Osteoblast (primary cell): ENCODE measurements around the gene PDE1C. TPM values are rescaled to one million over a fixed set of nuclear protein-coding genes. Genes with fewer than 3 reads are reported as not detected.

ENCODE experiments used
- DNase-seq: peaks from one replicate; pipeline ENCODE4 v3.0.0; 2011; ENCODE audit warnings: low spot score, mixed read lengths; ENCODE audit not compliant: insufficient read length; ENCODE audit errors: missing footprints
- H2AFZ ChIP-seq: 2 replicates; pipeline ENCODE4 v1.6.0; 2011; ENCODE audit warnings: mild to moderate bottlenecking, low read length
- H3K27ac ChIP-seq: 2 replicates; pipeline ENCODE4 v1.5.1; 2011; ENCODE audit warnings: mild to moderate bottlenecking, low read depth, low read length, moderate library complexity
- H3K27me3 ChIP-seq: 2 replicates; pipeline ENCODE4 v1.6.0; 2012; ENCODE audit warnings: mild to moderate bottlenecking, control low read depth, inconsistent platforms, low read length, moderate library complexity; ENCODE audit not compliant: insufficient read depth
- H3K36me3 ChIP-seq: 2 replicates; pipeline ENCODE4 v1.5.1; 2011; ENCODE audit warnings: mild to moderate bottlenecking, low read length, control low read depth, moderate library complexity; ENCODE audit not compliant: insufficient read depth
- H3K4me1 ChIP-seq: 2 replicates; pipeline ENCODE4 v1.5.1; 2011; ENCODE audit warnings: mild to moderate bottlenecking, low read length, control low read depth, moderate library complexity; ENCODE audit not compliant: insufficient read depth
- H3K4me2 ChIP-seq: 2 replicates; pipeline ENCODE4 v1.6.0; 2011; ENCODE audit warnings: mild to moderate bottlenecking, low read length; ENCODE audit not compliant: insufficient read depth
- H3K4me3 ChIP-seq: fragments of 200-600 bp; sonication (generic); 3 replicates; pipeline ENCODE4 v1.5.1; 2012; ENCODE audit warnings: mild to moderate bottlenecking, low read length, inconsistent platforms; ENCODE audit not compliant: insufficient read depth
- H3K79me2 ChIP-seq: 2 replicates; pipeline ENCODE4 v1.6.0; 2012; ENCODE audit warnings: mild to moderate bottlenecking, low read length, control low read depth, inconsistent platforms; ENCODE audit not compliant: insufficient read depth
- H3K9me3 ChIP-seq: 2 replicates; pipeline ENCODE4 v1.5.1; 2011; ENCODE audit warnings: low read depth, low read length, control low read depth
- H4K20me1 ChIP-seq: 2 replicates; pipeline ENCODE4 v1.6.0; 2012; ENCODE audit warnings: mild to moderate bottlenecking, low read length, control low read depth; ENCODE audit not compliant: insufficient read depth
- CTCF ChIP-seq: IDR thresholded peaks from 2 replicates; pipeline ENCODE4 v1.5.1; 2011; ENCODE audit warnings: mild to moderate bottlenecking, low read depth, low read length, moderate library complexity; ENCODE audit errors: extremely low read depth
- total RNA-seq: library from RNA; depleted of rRNA; stranded (reverse); fragments of >200 nt; gene quantifications from 2 replicates; pipeline ENCODE4 v1.2.3, GENCODE V29; 2012

PDE1C gene
- total RNA-seq, 1 donor = 149 TPM

- Histone ChIP-seq H3K4me3 (no peak overlapping the region), H4K20me1 (no peaks in the 10 kb centered on the region), H3K4me2 (no peak overlapping the region), H3K27me3 (peaks cover 3% of the 10 kb centered on the region), H3K79me2 (no peaks in the 10 kb centered on the region), H3K9me3 (no peaks in the 10 kb centered on the region), H3K36me3 (no peaks in the 10 kb centered on the region), H2AFZ (no peak overlapping the region), H3K27ac (no peak overlapping the region), H3K4me1 (no peaks in the 10 kb centered on the region)
- no peak for DNase-seq
- no peak for TF ChIP-seq CTCF
Observed at GRCh38 chr7:31720366-31720765, 349.8 kb downstream of the PDE1C start.

GRCh38 chr7:31716355-31716754 lies 353.9 kb downstream of the PDE1C start:
- H3K4me1 ChIP-seq = no peaks in the 10 kb centered on the region
- H3K27me3 ChIP-seq = no peaks in the 10 kb centered on the region
- no peak overlapping the region for H3K4me3 ChIP-seq
- no peak overlapping the region for H3K27ac ChIP-seq
- H3K79me2 ChIP-seq = no peaks in the 10 kb centered on the region
- no peak for TF ChIP-seq CTCF
- DNase-seq = no peak
- no peaks in the 10 kb centered on the region for H3K36me3 ChIP-seq
- H3K4me2 ChIP-seq = no peak overlapping the region
- no peaks in the 10 kb centered on the region for H4K20me1 ChIP-seq
- H3K9me3 ChIP-seq = no peaks in the 10 kb centered on the region
- no peak overlapping the region for H2AFZ ChIP-seq

GRCh38 chr7:31710171-31710570 lies 360.0 kb downstream of the PDE1C start:
- Histone ChIP-seq H3K79me2 (no peaks in the 10 kb centered on the region), H3K36me3 (no peaks in the 10 kb centered on the region), H3K27me3 (peaks cover 5% of the 10 kb centered on the region), H3K9me3 (no peaks in the 10 kb centered on the region), H3K27ac (no peak overlapping the region), H4K20me1 (no peaks in the 10 kb centered on the region), H2AFZ (no peak overlapping the region), H3K4me3 (no peak overlapping the region), H3K4me1 (no peaks in the 10 kb centered on the region), H3K4me2 (no peak overlapping the region)
- no peak for DNase-seq
- TF ChIP-seq CTCF = no peak

- Histone ChIP-seq H3K27ac (no peak overlapping the region), H4K20me1 (no peaks in the 10 kb centered on the region), H3K4me1 (no peaks in the 10 kb centered on the region), H3K36me3 (no peaks in the 10 kb centered on the region), H3K4me2 (no peak overlapping the region), H3K9me3 (no peaks in the 10 kb centered on the region), H2AFZ (no peak overlapping the region), H3K27me3 (peaks cover 5% of the 10 kb centered on the region), H3K4me3 (no peak overlapping the region), H3K79me2 (no peaks in the 10 kb centered on the region)
- no peak for DNase-seq
- no peak for TF ChIP-seq CTCF
Observed at GRCh38 chr7:31707089-31707488, 363.1 kb downstream of the PDE1C start.
